Neural cell (in vitro differentiated cells): ENCODE data around the gene DNAJC12.

Experiments used
- EP300 ChIP-seq: fragments of 450-650 bp; conservative IDR thresholded peaks from 2 replicates; pipeline ENCODE4 v1.6.1; 2014; ENCODE audit warnings: antibody characterized with exemption, mild to moderate bottlenecking, moderate library complexity; ENCODE audit not compliant: poor library complexity, severe bottlenecking
- EZH2 ChIP-seq: fragments of 200-600, 300-800 bp; shearing (Covaris generic), sonication (generic); IDR thresholded peaks from 2 replicates; pipeline ENCODE4 v1.6.1; 2014; ENCODE audit warnings: antibody characterized with exemption, low read length, borderline replicate concordance, mild to moderate bottlenecking; ENCODE audit not compliant: insufficient read depth, poor library complexity, severe bottlenecking
- MXI1 ChIP-seq: fragments of 450-650 bp; conservative IDR thresholded peaks from 2 replicates; pipeline ENCODE4 v1.6.1; 2014; ENCODE audit warnings: antibody characterized with exemption, mild to moderate bottlenecking; ENCODE audit not compliant: poor library complexity, severe bottlenecking
- POLR2AphosphoS5 ChIP-seq: IDR thresholded peaks from 2 replicates; pipeline ENCODE4 v1.6.1; 2012
- REST ChIP-seq: IDR thresholded peaks from 2 replicates; pipeline ENCODE4 v1.6.1; 2012; ENCODE audit warnings: borderline replicate concordance
- TAF1 ChIP-seq: IDR thresholded peaks from 2 replicates; pipeline ENCODE4 v1.6.1; 2012; ENCODE audit warnings: low read depth
- TF ChIP-seq, protein P1 (sequence below): fragments of 450-650 bp; IDR thresholded peaks from 2 replicates; pipeline ENCODE4 v1.5.1; 2014; ENCODE audit warnings: antibody characterized with exemption, mild to moderate bottlenecking, moderate library complexity; ENCODE audit not compliant: poor library complexity, severe bottlenecking

- TF ChIP-seq MXI1, result no peak
- TF ChIP-seq, protein P1, sequence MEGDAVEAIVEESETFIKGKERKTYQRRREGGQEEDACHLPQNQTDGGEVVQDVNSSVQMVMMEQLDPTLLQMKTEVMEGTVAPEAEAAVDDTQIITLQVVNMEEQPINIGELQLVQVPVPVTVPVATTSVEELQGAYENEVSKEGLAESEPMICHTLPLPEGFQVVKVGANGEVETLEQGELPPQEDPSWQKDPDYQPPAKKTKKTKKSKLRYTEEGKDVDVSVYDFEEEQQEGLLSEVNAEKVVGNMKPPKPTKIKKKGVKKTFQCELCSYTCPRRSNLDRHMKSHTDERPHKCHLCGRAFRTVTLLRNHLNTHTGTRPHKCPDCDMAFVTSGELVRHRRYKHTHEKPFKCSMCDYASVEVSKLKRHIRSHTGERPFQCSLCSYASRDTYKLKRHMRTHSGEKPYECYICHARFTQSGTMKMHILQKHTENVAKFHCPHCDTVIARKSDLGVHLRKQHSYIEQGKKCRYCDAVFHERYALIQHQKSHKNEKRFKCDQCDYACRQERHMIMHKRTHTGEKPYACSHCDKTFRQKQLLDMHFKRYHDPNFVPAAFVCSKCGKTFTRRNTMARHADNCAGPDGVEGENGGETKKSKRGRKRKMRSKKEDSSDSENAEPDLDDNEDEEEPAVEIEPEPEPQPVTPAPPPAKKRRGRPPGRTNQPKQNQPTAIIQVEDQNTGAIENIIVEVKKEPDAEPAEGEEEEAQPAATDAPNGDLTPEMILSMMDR, result no peak
- TF ChIP-seq REST, result no peak
- no peak for TF ChIP-seq POLR2AphosphoS5
- TF ChIP-seq TAF1, result no peak
- no peak for TF ChIP-seq EP300
- no peak for TF ChIP-seq EZH2
Observed at GRCh38 chr10:67843284-67843683, 5.3 kb upstream of the DNAJC12 start.
